ENCODE results near the gene MIER2.

Gene MIER2

GRCh38 chr19:306151-306900 is 38.3 kb downstream of the MIER2 start:
- no peak for DNase-seq

- DNase-seq = no peak
Observed at GRCh38 chr19:305240-306150, 39.1 kb downstream of the MIER2 start.

GRCh38 chr19:296476-297225 is 47.9 kb downstream of the MIER2 start:
- DNase-seq = peak; percentile 29

- DNase-seq = no peak
Observed at GRCh38 chr19:295687-296370, 48.8 kb downstream of the MIER2 start.

- DNase-seq = no peak
Observed at GRCh38 chr19:294946-295686, 49.5 kb downstream of the MIER2 start.

GRCh38 chr19:294341-294945 is 50.2 kb downstream of the MIER2 start:
- DNase-seq = no peak

- DNase-seq = no peak
Observed at GRCh38 chr19:293436-294110, 51.0 kb downstream of the MIER2 start.

GRCh38 chr19:292951-293350 is 51.6 kb downstream of the MIER2 start:
- no peak for DNase-seq

GRCh38 chr19:292281-292884 is 52.2 kb downstream of the MIER2 start:
- DNase-seq = no peak

DNA sequence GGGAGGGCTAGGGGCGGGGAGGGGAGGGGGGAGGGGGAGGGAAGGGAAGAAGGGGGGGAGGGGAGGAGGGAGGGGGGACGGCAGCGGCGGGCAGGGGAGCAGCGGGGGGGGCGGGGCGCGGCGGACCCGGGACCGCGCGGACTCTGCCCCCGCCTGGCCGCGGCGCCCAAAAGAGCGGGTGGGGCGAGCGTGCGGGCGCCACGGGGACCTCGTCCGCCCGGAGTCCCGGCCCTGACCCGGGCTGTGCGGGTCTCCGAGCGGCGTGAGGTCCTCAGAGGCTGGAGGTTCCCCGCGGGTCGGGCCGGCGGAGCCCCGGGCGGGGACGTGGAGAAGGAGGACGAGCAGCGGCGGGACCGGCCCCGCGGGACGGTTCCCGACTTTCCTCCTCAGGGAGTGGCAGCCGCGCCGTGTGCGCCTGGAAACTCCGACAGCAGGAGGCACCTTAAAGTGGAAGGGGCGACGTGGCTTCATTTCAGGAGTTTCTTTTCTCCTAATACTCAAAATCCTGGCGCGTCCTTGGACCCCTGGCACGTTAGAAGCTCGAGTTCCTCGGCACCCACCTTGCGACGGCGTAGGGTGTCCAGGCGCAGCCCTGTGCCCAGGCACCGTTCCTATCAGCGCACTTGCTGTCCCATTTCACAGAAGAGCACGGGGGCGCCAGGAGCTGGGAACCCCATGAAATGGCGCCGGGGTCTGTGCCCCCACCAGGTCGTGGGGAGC is 52.9 kb downstream of the MIER2 start:
- no peak for DNase-seq

GRCh38 chr19:291006-291521 is 53.5 kb downstream of the MIER2 start, which contains the start of gene PLPP2:
TSS of gene PLPP2 (minus strand) at chr19:291403. CDS start at chr19:291336, 67 bp downstream.
- no peak for DNase-seq

DNA sequence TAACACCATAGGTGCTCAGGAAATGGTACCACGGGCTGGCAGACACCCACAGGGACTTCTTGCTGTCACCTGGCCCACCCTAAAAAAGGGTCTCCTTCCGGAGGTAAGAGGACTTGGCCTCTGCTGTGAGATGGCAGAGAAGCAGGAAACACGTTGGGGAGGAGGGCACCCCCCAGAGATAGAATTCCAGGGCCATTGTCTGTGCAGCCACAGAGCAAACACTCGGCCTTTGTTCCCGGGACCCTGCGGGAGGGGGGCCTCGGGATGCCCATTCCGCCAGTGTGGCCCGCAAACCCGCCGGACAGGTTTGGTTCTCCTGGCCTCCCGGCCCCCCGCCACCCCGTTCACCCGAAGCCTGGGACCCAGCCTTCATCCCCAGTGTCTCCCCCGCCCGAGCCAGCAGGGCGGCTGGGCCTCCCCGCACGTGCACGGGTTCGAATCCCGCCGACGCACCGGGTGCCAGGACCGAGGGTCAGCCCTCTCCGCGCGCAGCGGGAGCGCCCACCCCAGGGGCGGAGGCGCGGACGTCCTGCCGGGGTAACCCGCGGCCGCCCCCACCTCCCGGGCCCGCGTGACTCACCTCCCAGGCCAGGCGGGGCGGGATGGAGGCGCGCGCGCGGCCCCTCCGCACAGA is 54.1 kb downstream of the MIER2 start:
- no peak for DNase-seq

- peak; percentile 33 for DNase-seq
Observed at GRCh38 chr19:289651-290371, 54.8 kb downstream of the MIER2 start.

DNA sequence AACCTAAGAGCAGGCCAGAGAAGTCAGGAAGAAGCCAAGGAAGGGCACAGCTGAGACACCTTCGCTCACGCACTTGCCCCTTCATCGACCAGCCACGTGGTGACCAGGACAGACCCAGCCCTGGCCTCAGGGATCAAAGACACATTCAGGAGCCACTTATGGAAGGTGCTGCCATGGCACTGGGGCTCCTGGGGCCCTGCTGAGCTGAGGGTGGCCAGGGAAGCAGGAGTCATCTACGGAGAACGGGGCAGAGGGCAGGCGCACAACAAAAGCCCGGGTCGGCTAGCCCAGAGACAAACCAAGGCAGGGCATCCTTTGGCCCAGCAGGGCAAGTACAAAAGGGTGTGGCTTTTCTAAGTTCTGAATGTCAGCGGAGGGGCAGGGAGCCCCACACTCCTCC is 55.7 kb downstream of the MIER2 start:
- DNase-seq = no peak

DNA sequence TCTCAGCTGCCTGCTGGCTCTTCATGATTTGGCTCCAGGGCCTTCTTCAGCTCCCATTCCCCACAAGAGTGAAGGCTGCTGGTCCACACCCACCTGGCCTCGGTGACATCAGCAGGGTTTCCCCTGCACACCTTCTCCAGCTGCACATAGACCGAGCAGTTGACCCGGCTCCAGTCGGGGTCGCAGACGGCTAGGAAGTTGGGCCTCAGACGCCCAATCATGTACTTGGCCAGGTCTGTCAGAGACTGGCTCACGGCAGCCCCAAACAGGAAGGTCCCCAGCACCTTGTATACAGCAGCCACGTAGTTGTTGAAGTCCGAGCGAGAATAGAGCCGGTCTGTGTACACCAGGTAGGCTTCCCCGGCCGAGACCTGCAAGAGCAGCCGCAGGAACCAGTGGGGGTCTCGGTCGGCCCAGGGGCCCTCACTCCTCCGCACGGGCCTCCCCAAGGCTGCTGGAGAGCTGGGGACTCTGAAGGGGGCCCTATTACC is 57.2 kb downstream of the MIER2 start:
- no peak for DNase-seq

GRCh38 chr19:283395-283794 is 61.2 kb downstream of the MIER2 start:
- DNase-seq = no peak

- DNase-seq = no peak
Observed at GRCh38 chr19:282501-282900, 62.1 kb downstream of the MIER2 start.

DNA sequence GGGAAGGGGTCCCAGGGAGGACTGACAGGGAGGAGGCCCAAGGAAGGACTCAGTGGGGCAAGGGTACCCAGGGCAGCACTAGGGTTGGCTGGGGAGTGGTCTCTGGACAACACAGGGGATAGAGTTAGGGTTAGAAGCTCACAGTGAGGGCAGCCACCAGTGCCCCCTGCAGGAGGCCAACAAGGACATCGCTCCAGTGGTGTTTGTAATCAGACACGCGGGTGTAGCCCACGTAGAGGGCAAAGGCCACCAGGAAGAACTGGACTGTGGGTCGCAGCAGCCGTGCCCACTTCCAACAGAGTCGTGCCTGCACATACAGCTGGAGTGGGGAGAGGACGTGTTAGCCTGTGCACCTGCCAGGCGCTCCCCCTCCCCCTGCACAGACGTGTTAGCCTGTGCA is 62.6 kb downstream of the MIER2 start:
- no peak for DNase-seq
